Body of pancreas (tissue), 4 donors: ENCODE data around the gene COL6A3.

Experiments
- CTCF ChIP-seq, 7 experiments: fragments of 450-650 bp in 4 of 7; fragments of 200-600 bp in 3 of 7; sonication (generic) in 3 of 7; IDR thresholded peaks; one replicate each; pipeline ENCODE4 v1.5.1; 2016 to 2019; ENCODE audit warnings: antibody characterized with exemption in 7 of 7
- POLR2A ChIP-seq, 3 donors: fragments of 450-650 bp; IDR thresholded peaks; one replicate each; pipeline ENCODE4 v1.6.1; 2016; ENCODE audit warnings: antibody characterized with exemption in 3 of 3, mild to moderate bottlenecking in 2 of 3

- TF ChIP-seq CTCF (IDR thresholded peaks at IDR 0.05) (no peak), POLR2A (IDR thresholded peaks at IDR 0.05) (no peak)
Measured at GRCh38 chr2:237330541-237330940, 83.4 kb downstream of the COL6A3 start.
